Keratinocyte (primary cell): ENCODE results near the gene HBP1. TPM values are rescaled to one million over a fixed set of nuclear protein-coding genes. Genes with fewer than 3 reads are reported as not detected.

Source experiments
- DNase-seq: peaks from one replicate; pipeline ENCODE4 v3.0.0-alpha.2; 2011; ENCODE audit warnings: low read depth, missing footprints, low spot score
- FAIRE-seq: peaks from 2 replicates; lab custom pipeline; 2011; peaks lifted over from hg19 to GRCh38; lab: Jason Lieb, UNC
- H2AFZ ChIP-seq: 2 replicates; pipeline ENCODE4 v1.6.0; 2012; ENCODE audit warnings: low read length, control low read depth, inconsistent platforms; ENCODE audit not compliant: control insufficient read depth
- H3K27ac ChIP-seq: 2 replicates; pipeline ENCODE4 v1.5.1; 2011; ENCODE audit warnings: low read length; ENCODE audit not compliant: control insufficient read depth, insufficient read depth
- H3K27me3 ChIP-seq: 3 replicates; pipeline ENCODE4 v1.6.0; 2011; ENCODE audit warnings: low read length; ENCODE audit not compliant: control insufficient read depth, insufficient read depth; ENCODE audit errors: extremely low read depth
- H3K36me3 ChIP-seq, 2 experiments: 2 replicates in 1 of 2; 3 replicates in 1 of 2; pipeline ENCODE4 v1.5.1; 2011; ENCODE audit warnings: low read length in 2 of 2, mild to moderate bottlenecking in 1 of 2; ENCODE audit not compliant: control insufficient read depth in 2 of 2, insufficient read depth in 2 of 2; ENCODE audit errors: extremely low read depth in 1 of 2
- H3K4me1 ChIP-seq: 3 replicates; pipeline ENCODE4 v1.5.1; 2011; ENCODE audit warnings: low read length; ENCODE audit not compliant: control insufficient read depth, insufficient read depth; ENCODE audit errors: extremely low read depth
- H3K4me2 ChIP-seq: 3 replicates; pipeline ENCODE4 v1.6.0; 2011; ENCODE audit warnings: low read depth, low read length; ENCODE audit not compliant: control insufficient read depth, insufficient read depth; ENCODE audit errors: extremely low read depth
- H3K4me3 ChIP-seq, 3 experiments: fragments of 200-600 bp in 1 of 3; sonication (generic) in 1 of 3; 2 replicates in 2 of 3; 3 replicates in 1 of 3; pipeline ENCODE4 v1.5.1; 2011 to 2016; ENCODE audit warnings: low read length in 3 of 3, mild to moderate bottlenecking in 3 of 3, control low read depth in 2 of 3, inconsistent platforms in 1 of 3, low read depth in 1 of 3, mixed read lengths in 1 of 3, mixed run types in 1 of 3, moderate library complexity in 1 of 3; ENCODE audit not compliant: control insufficient read depth in 2 of 3, insufficient read depth in 2 of 3; ENCODE audit errors: extremely low read depth in 1 of 3
- H3K79me2 ChIP-seq: 2 replicates; pipeline ENCODE4 v1.6.0; 2012; ENCODE audit warnings: low read length; ENCODE audit not compliant: control insufficient read depth, insufficient read depth
- H3K9ac ChIP-seq: 3 replicates; pipeline ENCODE4 v1.6.0; 2011; ENCODE audit warnings: low read length; ENCODE audit not compliant: control insufficient read depth, insufficient read depth; ENCODE audit errors: extremely low read depth
- H3K9me1 ChIP-seq: 3 replicates; pipeline ENCODE4 v1.6.0; 2011; ENCODE audit warnings: low read length; ENCODE audit not compliant: control insufficient read depth, insufficient read depth; ENCODE audit errors: extremely low read depth
- H3K9me3 ChIP-seq: 2 replicates; pipeline ENCODE4 v1.5.1; 2012; ENCODE audit warnings: low read depth, low read length; ENCODE audit not compliant: control insufficient read depth
- H4K20me1 ChIP-seq: 3 replicates; pipeline ENCODE4 v1.6.0; 2011; ENCODE audit warnings: low read length; ENCODE audit not compliant: control insufficient read depth, insufficient read depth; ENCODE audit errors: extremely low read depth
- CTCF ChIP-seq, 3 experiments: IDR thresholded peaks in 1 of 3; conservative IDR thresholded peaks in 1 of 3; optimal IDR thresholded peaks in 1 of 3; 2 replicates in 2 of 3; 3 replicates in 1 of 3; pipeline versions ENCODE3 to v1.5.1; 2011; ENCODE audit warnings: low read length in 3 of 3, mild to moderate bottlenecking in 3 of 3, moderate library complexity in 2 of 3, control low read depth in 1 of 3, inconsistent platforms in 1 of 3; ENCODE audit not compliant: insufficient read depth in 2 of 3; ENCODE audit errors: extremely low read depth in 1 of 3
- EZH2 ChIP-seq: IDR thresholded peaks from one replicate; pipeline ENCODE4 v1.6.1; 2012; ENCODE audit warnings: inconsistent platforms, mild to moderate bottlenecking, low read length, moderate library complexity
- dilution Hi-C: fragments of 300-500 bp; cut with MboI; formaldehyde crosslinking; loops from one replicate; pipeline ENCODE4 v1.7.0; 2020; ENCODE audit warnings: low sequenced_read_pairs; ENCODE audit not compliant: extremely low pct_ligation_motif_present
- polyA plus RNA-seq, 5 experiments: library from polyadenylated mRNA; depleted of rRNA in 3 of 5; stranded (reverse) in 3 of 5; stranded (forward) in 1 of 5; unstranded in 1 of 5; fragments of >200 nt; gene quantifications; 1 replicate in 1 of 5; 2 replicates in 3 of 5; 3 replicates in 1 of 5; pipeline versions ENCODE4 v1.2.1 to v1.2.3, GENCODE V29; 2011 to 2012; ENCODE audit warnings: missing spikeins in 2 of 5, low read depth in 1 of 5, low replicate concordance in 1 of 5

Gene HBP1
- polyA plus RNA-seq, 1 donor (not counting 4 experiments of a cell fraction or from before 2014, with no cell fraction given), result 42.8 TPM

GRCh38 chr7:107160389-107160788 is 8.4 kb upstream of the HBP1 start:
- no peaks in the 10 kb centered on the region for H3K79me2 ChIP-seq
- H3K4me3 ChIP-seq, result no peak overlapping the region
- no peaks in the 10 kb centered on the region for H3K9me3 ChIP-seq
- no peak overlapping the region for H2AFZ ChIP-seq
- DNase-seq (no peak), FAIRE-seq (no peak)
- dilution Hi-C loops, result no loop called here
- H3K4me1 ChIP-seq, result no peaks in the 10 kb centered on the region
- H3K27me3 ChIP-seq, result no peaks in the 10 kb centered on the region
- H3K9me1 ChIP-seq, result no peaks in the 10 kb centered on the region
- no peak overlapping the region for H3K27ac ChIP-seq
- H4K20me1 ChIP-seq, result no peaks in the 10 kb centered on the region
- no peak overlapping the region for H3K4me2 ChIP-seq
- H3K36me3 ChIP-seq, result no peaks in the 10 kb centered on the region
- no peak overlapping the region for H3K9ac ChIP-seq
- TF ChIP-seq EZH2, result no peak
- no peak for TF ChIP-seq CTCF (optimal IDR thresholded peaks at IDR 0.05 in 1 of 3, IDR thresholded peaks at IDR 0.05 in 1 of 3, conservative IDR thresholded peaks at IDR 0.05 in 1 of 3; ENCODE audit: extremely low read depth in 1 of 3, insufficient read depth in 2 of 3, low read length in 3 of 3)

- no peaks in the 10 kb centered on the region for H3K36me3 ChIP-seq
- H3K9me3 ChIP-seq, result no peaks in the 10 kb centered on the region
- FAIRE-seq (no peak), DNase-seq (no peak)
- H3K9ac ChIP-seq, result no peak overlapping the region
- no peak for TF ChIP-seq CTCF (optimal IDR thresholded peaks at IDR 0.05 in 1 of 3, IDR thresholded peaks at IDR 0.05 in 1 of 3, conservative IDR thresholded peaks at IDR 0.05 in 1 of 3; ENCODE audit: extremely low read depth in 1 of 3, insufficient read depth in 2 of 3, low read length in 3 of 3)
- no peak for TF ChIP-seq EZH2
- H3K9me1 ChIP-seq, result no peaks in the 10 kb centered on the region
- no peaks in the 10 kb centered on the region for H4K20me1 ChIP-seq
- no peak overlapping the region for H2AFZ ChIP-seq
- H3K27me3 ChIP-seq, result no peaks in the 10 kb centered on the region
- H3K4me3 ChIP-seq, result no peak overlapping the region
- H3K4me2 ChIP-seq, result no peak overlapping the region
- no peak overlapping the region for H3K27ac ChIP-seq
- no peaks in the 10 kb centered on the region for H3K79me2 ChIP-seq
- dilution Hi-C loops, result no loop called here
- no peaks in the 10 kb centered on the region for H3K4me1 ChIP-seq
Measured at GRCh38 chr7:107161415-107161814, 7.4 kb upstream of the HBP1 start.
